ENCODE measurements around the gene TRPM3.
"Not testable (repeated sequence)": the region's sequence is repeated elsewhere in the genome, so short reads cannot be mapped to it uniquely, and the experiment has no call there.

Gene TRPM3

GRCh38 chr9:70639853-70640814 is 481.3 kb downstream of the TRPM3 start:
- ChIA-PET POLR2A (interaction anchor here (0.5 to 1.0 kb wide), 2 partner anchors 284 to 1141 kb away, joined by 3 to 5 read pairs; no protein-coding TSS in a partner anchor), CTCF (interaction anchor here (0.6 to 11.1 kb wide), 27 partner anchors 9 to 1386 kb away, joined by 3 to 259 read pairs (median 4); no protein-coding TSS in a partner anchor)
- H3K4me3 ChIP-seq (ENCODE audit: low read depth, low read length) = no peak overlapping the region
- TF ChIP-seq CTCF (IDR thresholded peaks at IDR 0.05; ENCODE audit: insufficient read depth, low read length, missing control alignments) = peak; percentile 34
- peak; percentile 29 for DNase-seq (ENCODE audit: low read depth, low spot score)

GRCh38 chr9:70635790-70636189 is 485.6 kb downstream of the TRPM3 start:
- no peak for TF ChIP-seq CTCF (IDR thresholded peaks at IDR 0.05; ENCODE audit: insufficient read depth, low read length, missing control alignments)
- POLR2A ChIA-PET = no interaction called here
- CTCF ChIA-PET = interaction anchor here (0.8 to 11.1 kb wide), 3 partner anchors 11 to 614 kb away, joined by 3 to 259 read pairs (median 3); no protein-coding TSS in a partner anchor
- no peak for DNase-seq (ENCODE audit: low read depth, low spot score)
- no peak overlapping the region for H3K4me3 ChIP-seq (ENCODE audit: low read depth, low read length)

GRCh38 chr9:70634696-70635095 is 486.7 kb downstream of the TRPM3 start:
- ChIA-PET CTCF (interaction anchor here (11.1 kb wide), 1 partner anchor 615 kb away, joined by 259 read pairs; no protein-coding TSS in a partner anchor), POLR2A (no interaction called here)
- no peak for TF ChIP-seq CTCF (IDR thresholded peaks at IDR 0.05; ENCODE audit: insufficient read depth, low read length, missing control alignments)
- no peak overlapping the region for H3K4me3 ChIP-seq (ENCODE audit: low read depth, low read length)
- no peak for DNase-seq (ENCODE audit: low read depth, low spot score)

- ChIA-PET CTCF (interaction anchor here (1.4 to 2.7 kb wide), 3 partner anchors 9 to 619 kb away, joined by 5 to 12 read pairs (median 12); no protein-coding TSS in a partner anchor), POLR2A (no interaction called here)
- TF ChIP-seq CTCF (IDR thresholded peaks at IDR 0.05; ENCODE audit: insufficient read depth, low read length, missing control alignments) = no peak
- DNase-seq (ENCODE audit: low read depth, low spot score) = no peak
- H3K4me3 ChIP-seq (ENCODE audit: low read depth, low read length) = no peak overlapping the region
Measured at GRCh38 chr9:70630971-70631370, 490.4 kb downstream of the TRPM3 start.

DNA sequence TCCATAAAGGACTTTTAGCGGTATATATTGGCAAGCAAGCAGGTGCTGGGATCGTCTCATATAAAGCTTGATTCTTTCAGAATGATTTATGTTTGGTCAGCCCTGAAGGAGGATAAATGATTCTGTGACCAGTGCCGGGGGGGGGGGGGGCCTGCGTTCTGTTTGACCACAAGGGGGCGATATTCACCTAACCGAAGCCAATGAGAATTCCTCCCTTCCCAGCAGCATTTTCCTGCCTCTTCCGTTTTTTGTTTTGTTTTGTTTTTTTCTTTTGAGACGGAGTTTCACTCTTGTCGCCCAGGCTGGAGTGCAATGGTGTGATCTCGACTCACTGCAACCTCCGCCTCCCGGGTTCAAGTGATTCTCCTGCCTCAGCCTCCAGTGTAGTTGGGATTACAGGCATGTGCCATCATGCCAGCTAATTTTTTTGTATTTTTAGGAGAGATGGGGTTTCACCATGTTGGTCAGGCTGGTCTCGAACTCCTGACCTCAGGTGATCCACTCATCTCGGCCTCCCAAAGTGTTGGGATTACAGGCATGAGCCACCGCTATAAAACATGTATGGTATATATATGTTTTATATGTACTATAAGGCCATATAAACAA is 492.2 kb downstream of the TRPM3 start:
- CTCF ChIA-PET = interaction anchor here (1.4 kb wide), 1 partner anchor 14 kb away, joined by 7 read pairs; no protein-coding TSS in a partner anchor
- H3K4me3 ChIP-seq (ENCODE audit: low read depth, low read length); DNase-seq (ENCODE audit: low read depth, low spot score); POLR2A ChIA-PET: not testable (repeated sequence)
- TF ChIP-seq CTCF (IDR thresholded peaks at IDR 0.05; ENCODE audit: insufficient read depth, low read length, missing control alignments) = peak; percentile 7

DNA sequence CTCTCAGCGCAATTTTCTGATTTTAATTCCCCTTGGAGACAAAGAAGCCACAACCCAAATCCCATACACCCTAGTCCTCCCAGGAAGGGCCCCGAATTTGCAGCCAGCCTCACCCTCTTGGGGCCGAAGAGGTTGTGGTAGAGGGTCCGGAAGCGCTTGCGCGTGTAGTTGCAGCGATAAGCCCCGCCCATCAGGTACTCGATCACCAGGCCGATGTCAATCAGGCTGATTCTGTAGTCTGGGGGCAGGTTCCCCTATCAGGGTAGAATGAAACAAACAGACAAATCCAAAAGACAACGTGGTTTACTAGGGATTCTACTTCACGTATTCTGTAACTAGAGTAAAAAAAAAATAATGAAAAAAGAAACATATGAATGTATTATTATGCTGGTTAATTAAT is 496.3 kb downstream of the TRPM3 start:
- TF ChIP-seq CTCF (IDR thresholded peaks at IDR 0.05; ENCODE audit: insufficient read depth, low read length, missing control alignments) = no peak
- ChIA-PET POLR2A (no interaction called here), CTCF (interaction anchor here (0.7 to 1.5 kb wide), 3 partner anchors 11 to 660 kb away, joined by 3 to 4 read pairs (median 3); no protein-coding TSS in a partner anchor)
- no peak for DNase-seq (ENCODE audit: low read depth, low spot score)
- no peak overlapping the region for H3K4me3 ChIP-seq (ENCODE audit: low read depth, low read length)
